ENCODE results near the gene ACTBL2.

ACTBL2 gene

DNA sequence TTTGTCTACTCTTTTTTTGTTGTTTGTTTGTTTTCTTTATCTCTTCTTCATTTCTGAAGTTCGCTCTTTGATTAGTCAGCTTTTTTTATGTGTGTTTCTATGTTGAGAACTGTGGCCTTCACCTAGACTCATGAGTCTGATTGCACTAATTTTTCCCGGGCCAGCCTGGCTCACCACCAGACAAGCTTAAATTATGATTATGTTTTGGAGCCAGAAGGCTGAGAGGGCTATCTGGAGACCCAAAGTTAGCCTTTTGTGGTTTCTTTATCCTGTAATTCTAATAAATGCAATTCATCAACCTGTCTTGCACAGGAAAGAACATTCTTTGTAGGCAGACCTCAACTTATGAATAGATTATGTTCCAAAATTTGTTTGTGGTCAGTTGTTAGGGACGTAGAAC lies 20.8 kb upstream of the ACTBL2 start:
- ChIA-PET CTCF (interaction anchor here (0.9 kb wide), 1 partner anchor 471 kb away, joined by 3 read pairs; no protein-coding TSS in a partner anchor), POLR2A (no interaction called here)
- TF ChIP-seq BHLHE40 (IDR thresholded peaks at IDR 0.05; ENCODE audit: borderline replicate concordance) (no peak), CTBP1 (IDR thresholded peaks at IDR 0.05; ENCODE audit: borderline replicate concordance) (no peak), SP1 (IDR thresholded peaks at IDR 0.05) (no peak), LEF1 (IDR thresholded peaks at IDR 0.05; ENCODE audit: borderline replicate concordance) (no peak), HDGF (IDR thresholded peaks at IDR 0.05; ENCODE audit: borderline replicate concordance) (no peak), ARNT (IDR thresholded peaks at IDR 0.05) (no peak), TARDBP (IDR thresholded peaks at IDR 0.05) (no peak), SUZ12 (IDR thresholded peaks at IDR 0.05) (no peak), FOXM1 (IDR thresholded peaks at IDR 0.05; ENCODE audit: borderline replicate concordance) (no peak), ELF4 (IDR thresholded peaks at IDR 0.05) (no peak), ZNF384 (IDR thresholded peaks at IDR 0.05) (no peak), FOXA1 (IDR thresholded peaks at IDR 0.05) (no peak), NFRKB (IDR thresholded peaks at IDR 0.05) (no peak), FOXK2 (IDR thresholded peaks at IDR 0.05) (no peak), L3MBTL2 (conservative IDR thresholded peaks at IDR 0.05) (no peak)
- TF ChIP-seq, protein P1, sequence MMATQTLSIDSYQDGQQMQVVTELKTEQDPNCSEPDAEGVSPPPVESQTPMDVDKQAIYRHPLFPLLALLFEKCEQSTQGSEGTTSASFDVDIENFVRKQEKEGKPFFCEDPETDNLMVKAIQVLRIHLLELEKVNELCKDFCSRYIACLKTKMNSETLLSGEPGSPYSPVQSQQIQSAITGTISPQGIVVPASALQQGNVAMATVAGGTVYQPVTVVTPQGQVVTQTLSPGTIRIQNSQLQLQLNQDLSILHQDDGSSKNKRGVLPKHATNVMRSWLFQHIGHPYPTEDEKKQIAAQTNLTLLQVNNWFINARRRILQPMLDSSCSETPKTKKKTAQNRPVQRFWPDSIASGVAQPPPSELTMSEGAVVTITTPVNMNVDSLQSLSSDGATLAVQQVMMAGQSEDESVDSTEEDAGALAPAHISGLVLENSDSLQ (IDR thresholded peaks at IDR 0.05): no peak
- no peak for DNase-seq (ENCODE audit: extremely low spot score)

DNA sequence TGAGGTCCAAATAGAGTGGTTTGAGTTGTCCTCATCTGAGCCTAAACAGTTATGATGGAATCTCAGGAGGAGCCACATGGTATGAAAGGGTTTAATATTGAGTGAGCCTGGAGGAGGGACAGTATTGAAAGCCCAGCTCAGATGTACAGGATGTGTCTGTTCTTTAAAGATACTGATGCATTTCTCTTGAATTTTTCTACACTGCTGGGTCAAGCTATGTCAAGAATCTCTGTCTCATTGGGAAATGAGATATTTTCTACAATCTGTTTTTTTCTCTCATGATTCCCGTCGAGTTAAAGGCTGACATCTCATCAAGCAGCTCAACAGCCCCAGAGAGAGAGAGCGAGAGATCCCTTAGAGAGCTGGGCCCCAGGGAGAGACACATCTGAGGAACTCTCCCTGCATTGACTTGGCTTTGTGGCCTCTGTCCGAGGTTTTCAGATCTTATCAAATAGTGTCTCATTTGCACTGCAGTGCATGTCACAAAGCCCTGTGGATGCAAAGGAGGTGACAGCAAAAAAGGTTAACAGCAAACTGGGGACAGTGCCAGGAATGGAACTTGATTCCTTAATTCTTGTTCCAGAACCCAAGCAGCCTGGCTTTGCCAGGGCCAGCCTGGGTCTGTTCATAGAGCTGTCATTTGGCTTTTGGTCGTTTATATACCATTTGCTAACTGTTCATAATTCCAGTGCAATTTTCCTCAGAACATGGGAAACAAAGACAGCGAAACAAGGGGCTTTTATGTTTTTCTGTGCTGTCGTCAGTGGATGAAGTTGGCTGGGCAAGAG lies 19.0 kb upstream of the ACTBL2 start:
- DNase-seq (ENCODE audit: extremely low spot score): no peak
- ChIA-PET CTCF (no interaction called here), POLR2A (no interaction called here)
- TF ChIP-seq L3MBTL2 (conservative IDR thresholded peaks at IDR 0.05) (no peak), BHLHE40 (IDR thresholded peaks at IDR 0.05; ENCODE audit: borderline replicate concordance) (no peak), ARNT (IDR thresholded peaks at IDR 0.05) (no peak), FOXA1 (IDR thresholded peaks at IDR 0.05) (no peak), HDGF (IDR thresholded peaks at IDR 0.05; ENCODE audit: borderline replicate concordance) (no peak), LEF1 (IDR thresholded peaks at IDR 0.05; ENCODE audit: borderline replicate concordance) (no peak), FOXM1 (IDR thresholded peaks at IDR 0.05; ENCODE audit: borderline replicate concordance) (no peak), SP1 (IDR thresholded peaks at IDR 0.05) (no peak), NFRKB (IDR thresholded peaks at IDR 0.05) (no peak), ZNF384 (IDR thresholded peaks at IDR 0.05) (no peak), ELF4 (IDR thresholded peaks at IDR 0.05) (no peak), TARDBP (IDR thresholded peaks at IDR 0.05) (no peak), CTBP1 (IDR thresholded peaks at IDR 0.05; ENCODE audit: borderline replicate concordance) (no peak), SUZ12 (IDR thresholded peaks at IDR 0.05) (no peak), FOXK2 (IDR thresholded peaks at IDR 0.05) (no peak)
- TF ChIP-seq, protein P1 (IDR thresholded peaks at IDR 0.05): no peak

DNA sequence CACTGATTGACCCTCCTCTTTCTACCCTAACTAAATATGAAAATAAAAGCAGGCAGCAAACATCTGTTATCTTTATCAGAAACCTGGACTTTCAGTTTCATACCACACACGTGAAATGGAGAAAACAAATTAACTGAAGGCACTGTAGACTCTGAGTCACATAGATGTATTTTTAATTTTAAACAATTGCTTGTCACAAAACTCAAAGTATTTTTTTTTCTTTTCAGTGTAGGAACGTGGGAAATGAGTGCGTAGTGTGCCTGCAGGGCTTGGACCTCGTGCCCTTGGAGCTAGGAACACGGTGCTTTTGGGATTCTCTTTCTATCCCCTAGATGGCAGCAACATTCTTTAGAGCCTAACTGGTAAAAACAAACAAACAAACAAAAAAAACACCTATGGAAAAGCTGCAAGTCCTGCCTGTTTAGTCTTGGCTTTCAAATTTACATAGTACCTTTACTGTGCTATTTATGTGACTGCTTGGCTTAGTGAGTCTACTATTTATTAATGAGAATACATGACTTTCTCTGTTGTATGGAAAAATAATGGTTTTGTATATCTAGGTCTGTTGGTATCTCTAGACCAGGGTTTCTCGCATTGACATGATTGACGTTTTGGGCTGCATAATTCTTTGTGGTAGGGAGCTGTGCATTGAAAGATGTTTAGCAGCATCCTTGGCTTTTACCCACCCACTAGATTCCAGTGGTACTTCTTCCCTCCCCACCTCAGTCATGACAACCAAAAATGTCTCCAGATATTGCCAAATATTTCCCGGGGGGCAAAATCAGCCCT lies 16.8 kb upstream of the ACTBL2 start:
- TF ChIP-seq, protein P1 (IDR thresholded peaks at IDR 0.05): no peak
- TF ChIP-seq SUZ12 (IDR thresholded peaks at IDR 0.05) (no peak), SP1 (IDR thresholded peaks at IDR 0.05) (no peak), L3MBTL2 (conservative IDR thresholded peaks at IDR 0.05) (peak; percentile 71), LEF1 (IDR thresholded peaks at IDR 0.05; ENCODE audit: borderline replicate concordance) (no peak), ZNF384 (IDR thresholded peaks at IDR 0.05) (peak; percentile 81)
- ChIA-PET CTCF (interaction anchor here (0.6 to 2.3 kb wide), 9 partner anchors 9 to 279 kb away, joined by 3 to 7 read pairs (median 4); no protein-coding TSS in a partner anchor), POLR2A (interaction anchor here (1.2 to 1.6 kb wide), 2 partner anchors 959 to 961 kb away, joined by 4 to 6 read pairs; no protein-coding TSS in a partner anchor)
- DNase-seq (ENCODE audit: extremely low spot score): peak; percentile 34

DNA sequence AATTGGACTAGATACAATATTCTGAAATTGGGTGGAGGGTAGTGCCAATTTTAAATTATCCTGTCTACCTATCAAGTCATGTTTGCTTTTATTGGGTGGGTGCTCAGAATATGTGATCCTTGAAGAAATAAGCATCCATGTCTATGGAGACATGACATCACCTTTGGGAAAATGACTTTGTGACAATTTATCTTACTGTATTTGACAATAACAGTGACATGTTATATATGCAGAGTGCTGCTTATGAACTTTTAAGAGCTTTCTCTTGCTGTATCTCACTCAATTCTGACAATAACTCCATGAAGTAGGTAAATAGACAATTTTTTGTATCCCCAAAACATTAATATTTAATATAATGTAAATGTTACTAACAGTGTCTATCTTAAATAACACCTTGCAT lies 15.1 kb upstream of the ACTBL2 start:
- no peak for TF ChIP-seq ZNF384 (IDR thresholded peaks at IDR 0.05)
- no peak for TF ChIP-seq TARDBP (IDR thresholded peaks at IDR 0.05)
- TF ChIP-seq FOXK2 (IDR thresholded peaks at IDR 0.05): no peak
- TF ChIP-seq SP1 (IDR thresholded peaks at IDR 0.05): no peak
- TF ChIP-seq LEF1 (IDR thresholded peaks at IDR 0.05; ENCODE audit: borderline replicate concordance): no peak
- TF ChIP-seq L3MBTL2 (conservative IDR thresholded peaks at IDR 0.05): no peak
- TF ChIP-seq CTBP1 (IDR thresholded peaks at IDR 0.05; ENCODE audit: borderline replicate concordance): no peak
- no peak for TF ChIP-seq SUZ12 (IDR thresholded peaks at IDR 0.05)
- TF ChIP-seq FOXM1 (IDR thresholded peaks at IDR 0.05; ENCODE audit: borderline replicate concordance): no peak
- no peak for TF ChIP-seq ARNT (IDR thresholded peaks at IDR 0.05)
- TF ChIP-seq HDGF (IDR thresholded peaks at IDR 0.05; ENCODE audit: borderline replicate concordance): no peak
- no peak for TF ChIP-seq NFRKB (IDR thresholded peaks at IDR 0.05)
- TF ChIP-seq ELF4 (IDR thresholded peaks at IDR 0.05): no peak
- no peak for TF ChIP-seq BHLHE40 (IDR thresholded peaks at IDR 0.05; ENCODE audit: borderline replicate concordance)
- TF ChIP-seq, protein P1 (IDR thresholded peaks at IDR 0.05): no peak
- no peak for TF ChIP-seq FOXA1 (IDR thresholded peaks at IDR 0.05)
- DNase-seq (ENCODE audit: extremely low spot score): no peak
- ChIA-PET POLR2A (no interaction called here), CTCF (interaction anchor here (0.6 to 1.5 kb wide), 3 partner anchors 136 to 271 kb away, joined by 3 to 4 read pairs (median 3); no protein-coding TSS in a partner anchor)
